HUES64 (cell line): ENCODE results near the gene AHR. TPM values are rescaled to one million over a fixed set of nuclear protein-coding genes. Genes with fewer than 3 reads are reported as not detected.

Experiments
- H3K27ac ChIP-seq: 2 replicates; pipeline ENCODE4 v1.7.0; 2013; ENCODE audit warnings: low read depth, low read length, inconsistent platforms
- H3K27me3 ChIP-seq: 2 replicates; pipeline ENCODE4 v1.6.1; 2013; ENCODE audit warnings: mild to moderate bottlenecking, low read length; ENCODE audit not compliant: insufficient read depth
- H3K36me3 ChIP-seq: 2 replicates; pipeline ENCODE4 v1.6.1; 2013; ENCODE audit warnings: mild to moderate bottlenecking, low read length; ENCODE audit not compliant: insufficient read depth
- H3K4me1 ChIP-seq: 2 replicates; pipeline ENCODE4 v1.6.1; 2013; ENCODE audit warnings: mild to moderate bottlenecking, low read length, moderate library complexity; ENCODE audit not compliant: insufficient read depth
- H3K4me3 ChIP-seq: 2 replicates; pipeline ENCODE4 v1.5.1; 2013; ENCODE audit warnings: mild to moderate bottlenecking, low read length, moderate library complexity
- H3K9ac ChIP-seq: 2 replicates; pipeline ENCODE4 v1.6.1; 2013; ENCODE audit warnings: mild to moderate bottlenecking, low read depth, low read length
- H3K9me3 ChIP-seq: 2 replicates; pipeline ENCODE4 v1.6.1; 2013; ENCODE audit warnings: low read depth, low read length; ENCODE audit not compliant: insufficient read depth
- whole genome bisulfite sequencing: fragments of 150-250, 120-280 bp; methylation state at CpG from one replicate; pipeline ENCODE4 v1.1.7; 2013; ENCODE audit warnings: missing lambda C conversion rate; 5-methylcytosine and 5-hydroxymethylcytosine counted together
- polyA plus RNA-seq, 2 experiments: library from polyadenylated mRNA; stranded (reverse); fragments of 50-300 nt; gene quantifications; one replicate each; pipeline ENCODE4 v1.2.3, GENCODE V29; 2013

The AHR gene
- 3.0 TPM for polyA plus RNA-seq (2013, experiment 1 of 2)
- polyA plus RNA-seq (2013, experiment 2 of 2), result 3.0 TPM

DNA sequence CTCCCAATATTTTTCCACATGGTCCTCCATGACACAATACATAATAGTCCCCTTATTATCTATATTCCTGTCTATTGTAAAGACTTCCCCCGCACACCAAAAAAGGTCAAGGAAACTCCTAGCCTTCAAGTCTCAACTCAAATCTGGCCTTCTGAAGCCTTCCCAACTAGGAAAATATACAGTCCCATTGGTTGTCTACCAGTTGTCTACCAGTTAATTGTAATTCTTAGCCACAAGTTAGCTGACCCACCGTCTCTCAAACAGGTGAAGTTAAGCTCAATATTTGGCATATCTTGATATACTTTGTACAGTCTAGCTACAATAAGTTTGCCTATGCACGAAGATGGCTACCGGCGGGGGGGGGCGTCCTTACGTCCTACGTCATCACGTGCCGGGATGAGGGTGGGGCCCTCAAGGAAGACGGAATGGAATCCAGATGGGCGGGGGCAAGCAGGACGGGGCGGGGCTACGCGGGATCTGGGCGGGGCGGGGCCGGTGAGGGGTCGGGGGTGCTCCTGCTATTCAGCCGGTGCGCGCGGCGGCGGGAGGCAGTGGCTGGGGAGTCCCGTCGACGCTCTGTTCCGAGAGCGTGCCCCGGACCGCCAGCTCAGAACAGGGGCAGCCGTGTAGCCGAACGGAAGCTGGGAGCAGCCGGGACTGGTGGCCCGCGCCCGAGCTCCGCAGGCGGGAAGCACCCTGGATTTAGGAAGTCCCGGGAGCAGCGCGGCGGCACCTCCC lies at the start of gene AHR:
TSS of gene AHR (plus strand) at position 551 of the 738 bp plus-strand sequence. CDS start 613 bp downstream, outside the sequence.
- Histone ChIP-seq H3K4me1 (peaks cover 17% of the 10 kb centered on the region; the same call in 1 of the 2 replicates), H3K9me3 (peaks cover 3% of the 10 kb centered on the region; the same call in 1 of the 2 replicates), H3K9ac (peak within 1 kb of the TSS; percentile 71), H3K36me3 (no peaks in the 10 kb centered on the region), H3K4me3 (peak within 1 kb of the TSS; percentile 59), H3K27ac (peak within 1 kb of the TSS; percentile 66; the same call in 1 of the 2 replicates), H3K27me3 (peaks cover 38% of the 10 kb centered on the region)
- 5% methylated on average over 44 of the region's 46 CpGs for WGBS

DNA sequence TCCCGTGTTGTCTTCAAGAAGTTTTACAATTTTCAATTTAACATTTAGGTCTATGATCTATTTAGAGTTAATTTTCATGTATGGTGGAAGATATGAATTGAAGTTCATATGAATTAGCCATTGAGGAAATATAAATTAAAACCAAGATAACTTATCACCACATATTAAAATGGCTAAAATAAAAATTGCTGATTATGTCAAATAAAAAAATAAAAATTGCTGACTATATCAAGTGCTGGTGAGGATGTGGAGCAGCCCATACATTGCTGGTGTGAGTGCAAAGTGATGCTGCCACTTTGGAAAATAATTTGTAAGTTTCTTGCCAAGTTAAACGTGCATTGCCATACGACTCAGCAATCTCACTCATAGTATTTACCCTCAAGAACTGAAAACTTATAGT lies 44.6 kb upstream of the AHR start:
- no peak overlapping the region for H3K9ac ChIP-seq
- WGBS, result 80% methylated on average over 1 of the region's 3 CpGs
- no peak overlapping the region for H3K27ac ChIP-seq
- no peaks in the 10 kb centered on the region for H3K4me1 ChIP-seq
- no peaks in the 10 kb centered on the region for H3K36me3 ChIP-seq
- H3K9me3 ChIP-seq, result no peaks in the 10 kb centered on the region
- H3K27me3 ChIP-seq, result no peaks in the 10 kb centered on the region
- H3K4me3 ChIP-seq, result no peak overlapping the region

DNA sequence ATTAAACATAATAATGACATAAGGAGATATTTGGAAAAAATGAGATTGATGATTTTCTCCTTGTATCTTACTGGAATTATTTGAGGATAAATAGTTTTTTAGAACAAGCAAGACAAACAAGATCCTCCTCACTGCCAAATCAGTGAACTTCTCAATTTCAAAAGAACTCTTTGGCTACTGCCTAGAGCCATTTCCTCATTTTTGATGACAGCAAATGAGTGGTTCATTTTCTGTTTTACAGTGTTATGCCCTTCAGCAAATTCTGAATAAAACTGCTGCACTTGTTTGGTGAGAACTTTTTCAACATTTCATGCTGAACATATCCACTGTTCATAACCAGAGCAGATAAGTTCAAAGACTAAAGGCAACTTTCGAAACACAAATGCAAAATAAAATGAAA lies 42.5 kb upstream of the AHR start:
- Histone ChIP-seq H3K9ac (no peak overlapping the region), H3K9me3 (no peaks in the 10 kb centered on the region), H3K27ac (no peak overlapping the region), H3K4me3 (no peak overlapping the region), H3K27me3 (no peaks in the 10 kb centered on the region), H3K36me3 (no peaks in the 10 kb centered on the region), H3K4me1 (no peaks in the 10 kb centered on the region)
- WGBS, result no CpG with 5 or more reads among the region's 1 CpG

DNA sequence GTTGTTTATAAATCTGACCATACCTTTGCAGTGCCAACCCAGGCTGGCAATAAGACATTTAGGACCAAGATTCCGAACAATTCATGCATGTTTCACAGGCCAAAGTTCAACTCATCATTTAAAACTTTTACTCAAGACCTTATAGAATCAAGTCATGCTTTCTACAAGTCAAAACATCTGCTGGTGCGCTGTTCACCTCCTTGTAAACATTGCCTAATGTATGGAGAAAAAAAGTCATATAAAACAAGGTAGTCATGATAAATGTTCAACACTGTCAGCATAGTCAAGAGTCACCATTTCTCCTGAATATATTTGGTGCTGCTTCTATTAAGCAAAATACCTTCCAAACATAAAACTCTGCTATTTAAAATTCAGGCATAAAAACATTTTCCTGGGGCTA lies 42.1 kb upstream of the AHR start:
- no peaks in the 10 kb centered on the region for H3K9me3 ChIP-seq
- no peak overlapping the region for H3K9ac ChIP-seq
- 59% methylated on average over 2 of the region's 2 CpGs for WGBS
- H3K27me3 ChIP-seq, result no peaks in the 10 kb centered on the region
- no peaks in the 10 kb centered on the region for H3K36me3 ChIP-seq
- no peak overlapping the region for H3K27ac ChIP-seq
- no peaks in the 10 kb centered on the region for H3K4me1 ChIP-seq
- H3K4me3 ChIP-seq, result no peak overlapping the region

DNA sequence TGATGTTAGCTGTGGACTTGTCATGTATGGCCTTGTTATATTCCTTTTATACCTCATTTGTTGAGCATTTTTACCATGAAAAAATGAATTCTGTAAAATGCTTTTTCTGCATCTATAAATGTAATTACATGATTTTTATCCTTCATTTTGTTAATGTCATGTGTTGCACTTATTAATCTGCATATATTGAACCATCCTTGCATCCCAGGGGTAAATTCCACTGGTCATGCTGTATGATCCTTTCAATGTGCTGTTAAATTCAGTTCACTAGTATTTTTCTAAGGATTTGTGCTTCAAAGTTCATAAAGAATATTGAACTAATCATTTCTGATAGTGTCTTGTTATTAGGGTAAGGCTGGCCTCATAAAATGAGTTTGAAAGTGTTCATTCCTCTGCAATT lies 31.9 kb upstream of the AHR start:
- Histone ChIP-seq H3K9ac (no peak overlapping the region), H3K4me1 (no peaks in the 10 kb centered on the region), H3K27ac (no peak overlapping the region), H3K27me3 (no peaks in the 10 kb centered on the region), H3K4me3 (no peak overlapping the region), H3K36me3 (no peaks in the 10 kb centered on the region), H3K9me3 (peaks cover 20% of the 10 kb centered on the region; the same call in 1 of the 2 replicates)

DNA sequence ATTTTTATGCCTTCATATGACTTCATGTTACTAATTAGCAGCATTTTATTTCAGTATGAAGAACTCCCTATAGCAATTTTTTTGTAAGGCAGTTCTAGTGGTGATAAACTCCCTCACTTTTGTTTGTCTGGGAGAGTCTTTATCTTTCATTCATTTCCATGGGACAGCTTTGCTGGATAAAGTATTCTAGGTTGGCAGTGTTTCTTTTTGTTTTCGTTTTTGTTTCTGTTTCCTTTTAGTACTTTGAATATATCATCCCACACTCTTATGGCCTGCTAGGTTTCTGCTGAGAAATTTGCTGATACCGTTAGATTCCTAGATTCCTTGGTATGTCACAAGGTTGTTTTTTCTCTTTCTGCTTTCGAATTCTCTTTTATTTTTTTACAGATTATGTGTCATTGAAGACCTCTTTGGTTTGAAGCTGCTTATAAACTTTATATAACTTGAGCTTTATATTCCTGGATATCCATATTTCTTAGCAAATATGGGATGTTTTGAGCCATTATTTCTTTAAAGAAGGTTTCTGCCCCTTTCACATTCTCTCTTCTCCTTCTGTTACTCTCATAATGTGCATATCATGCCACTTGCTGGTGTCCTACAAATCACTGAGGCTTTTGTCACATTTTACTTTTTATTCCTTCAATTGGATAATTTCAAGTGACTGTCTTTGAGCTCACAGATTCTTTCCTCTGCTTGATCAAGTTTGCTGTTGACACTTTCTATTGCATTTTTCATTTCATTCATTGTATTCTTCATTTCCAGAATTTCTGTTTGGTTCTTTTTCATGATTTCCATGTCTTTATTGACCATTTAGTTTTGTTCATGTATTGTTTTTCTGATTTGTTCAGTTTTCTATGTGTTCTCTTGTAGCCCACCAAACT lies 28.9 kb upstream of the AHR start:
- Histone ChIP-seq H3K27ac (no peak overlapping the region), H3K4me1 (no peaks in the 10 kb centered on the region), H3K27me3 (no peaks in the 10 kb centered on the region), H3K36me3 (no peaks in the 10 kb centered on the region), H3K9me3 (peaks cover 20% of the 10 kb centered on the region; the same call in 1 of the 2 replicates), H3K4me3 (no peak overlapping the region), H3K9ac (no peak overlapping the region)
- WGBS, result 100% methylated on average over 1 of the region's 3 CpGs

DNA sequence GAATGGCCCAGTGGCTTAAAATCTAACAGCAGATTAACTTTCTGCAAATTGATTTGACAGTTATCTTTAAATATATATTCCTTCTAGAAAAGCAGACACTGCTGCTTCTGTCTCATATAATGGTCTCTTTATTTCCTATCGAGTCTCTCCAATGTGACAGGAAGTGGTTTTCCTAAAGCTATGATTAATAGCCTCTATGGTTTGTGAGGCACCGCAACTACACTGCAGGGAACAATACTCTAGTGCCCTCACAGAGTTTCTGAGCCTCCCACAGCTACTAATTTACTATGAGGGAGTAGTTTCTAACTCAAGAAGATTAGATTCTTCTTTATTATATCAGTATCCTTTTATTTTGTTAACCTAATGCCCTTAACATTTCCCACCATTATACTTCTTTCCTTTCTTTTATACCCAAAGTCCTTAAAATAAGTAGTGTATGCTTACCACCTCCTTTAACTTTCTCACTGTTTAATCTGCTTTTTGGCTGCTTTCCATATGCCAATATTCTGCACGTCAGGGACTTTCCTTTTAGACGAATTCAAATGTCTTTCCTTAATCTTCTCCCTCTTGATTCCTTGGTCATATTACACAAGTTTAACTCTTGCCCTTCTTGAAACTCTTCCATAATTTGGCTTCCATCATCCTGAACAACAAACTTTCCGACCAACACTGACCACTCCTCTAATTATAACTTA lies 23.8 kb upstream of the AHR start:
- WGBS, result 92% methylated on average over 4 of the region's 5 CpGs
- Histone ChIP-seq H3K9ac (no peak overlapping the region), H3K9me3 (peaks cover 6% of the 10 kb centered on the region; the same call in 1 of the 2 replicates), H3K4me1 (no peaks in the 10 kb centered on the region), H3K4me3 (no peak overlapping the region), H3K36me3 (no peaks in the 10 kb centered on the region), H3K27ac (no peak overlapping the region), H3K27me3 (no peaks in the 10 kb centered on the region)

DNA sequence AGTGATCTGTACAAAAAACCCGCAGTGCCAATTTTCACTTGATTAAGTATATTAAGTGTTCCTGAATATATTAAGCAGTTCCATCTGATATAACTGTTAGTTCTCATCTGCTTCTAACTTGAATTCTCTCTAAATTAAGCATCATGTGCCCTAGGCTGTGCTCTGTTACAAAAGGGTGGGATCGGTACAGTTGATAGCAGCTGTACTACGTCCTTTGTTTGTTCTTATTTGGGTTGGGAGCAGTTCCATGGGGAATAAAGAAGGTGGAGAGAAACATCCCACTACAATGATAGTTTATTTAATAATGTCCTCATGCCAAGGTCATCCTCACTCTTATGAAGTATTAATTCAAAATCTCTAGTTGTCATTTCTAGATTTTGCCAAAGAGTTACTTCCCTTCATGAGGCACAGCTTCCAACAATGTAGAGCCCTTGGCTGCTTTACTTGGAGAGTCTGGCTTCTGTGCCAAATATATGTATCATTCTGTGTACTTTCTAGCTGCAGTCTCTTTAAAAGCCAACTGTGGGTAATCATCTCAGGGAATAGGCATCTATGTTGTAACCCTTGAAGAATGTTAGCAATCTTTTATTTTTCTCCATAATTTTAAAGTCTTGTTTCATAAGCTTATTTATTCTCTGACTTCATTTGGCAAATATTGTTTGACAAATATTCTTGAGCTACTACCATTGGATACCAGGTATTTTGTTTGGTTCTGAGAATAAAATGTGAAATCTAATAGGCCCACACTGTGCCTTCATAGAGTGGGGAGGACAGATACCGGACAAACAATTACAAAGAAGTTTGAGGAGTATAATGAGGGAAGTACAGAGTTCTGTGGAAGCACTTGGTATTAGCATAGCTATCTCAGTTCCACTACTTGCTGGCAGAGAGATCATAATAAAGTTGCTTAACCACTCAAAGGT lies 22.4 kb upstream of the AHR start:
- 97% methylated on average over 3 of the region's 4 CpGs for WGBS
- Histone ChIP-seq H3K9me3 (0 out of 2 replicates have a peak, but pooled peaks cover under 1% of the 10 kb centered on the region), H3K27ac (no peak overlapping the region), H3K9ac (no peak overlapping the region), H3K4me1 (no peaks in the 10 kb centered on the region), H3K36me3 (no peaks in the 10 kb centered on the region), H3K4me3 (no peak overlapping the region), H3K27me3 (no peaks in the 10 kb centered on the region)

DNA sequence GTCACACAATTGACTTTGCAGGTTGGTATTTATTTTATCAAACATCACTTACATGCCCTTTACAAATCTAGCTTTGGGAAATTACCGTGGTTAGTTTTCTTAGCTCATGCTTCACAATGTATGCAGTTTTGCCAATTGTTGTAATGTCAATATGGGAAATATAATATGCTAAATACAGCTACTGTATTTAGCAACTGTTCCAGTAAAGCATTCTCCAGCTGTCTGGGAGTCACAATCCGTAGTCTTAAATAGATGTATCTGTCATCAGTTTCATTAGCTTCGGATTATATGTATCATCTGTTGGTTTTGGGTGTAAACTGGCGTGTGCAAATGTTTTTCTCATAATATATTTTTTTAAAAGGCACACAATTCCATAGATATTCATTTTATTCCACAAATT lies 19.4 kb upstream of the AHR start:
- WGBS, result 100% methylated on average over 2 of the region's 4 CpGs

DNA sequence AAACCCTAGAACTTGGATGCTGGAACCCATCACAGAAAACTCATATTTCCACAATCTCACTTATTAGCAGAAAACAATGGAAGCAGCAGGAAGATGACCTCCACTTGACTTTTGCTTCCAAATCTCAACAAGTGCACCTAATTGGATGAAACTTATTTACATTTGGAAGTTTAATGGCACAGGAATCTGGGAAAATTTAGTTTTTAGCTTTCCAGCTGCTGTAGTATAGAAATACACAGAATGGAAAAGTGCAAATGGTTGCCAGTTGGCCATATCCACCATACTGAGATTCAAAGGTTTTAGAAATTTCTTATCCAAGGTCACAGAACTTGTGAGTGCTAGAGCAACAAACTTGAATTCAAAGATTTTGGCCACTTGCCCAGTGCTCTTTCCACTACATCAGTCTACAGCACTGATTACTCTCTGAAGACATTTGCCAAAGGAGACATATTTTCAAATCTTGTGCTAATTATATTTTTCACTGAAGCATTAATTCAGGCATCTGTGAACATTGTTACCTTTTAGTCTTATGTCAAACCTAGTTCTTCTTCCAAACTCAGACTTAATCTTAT lies 9.3 kb upstream of the AHR start:
- Histone ChIP-seq H3K9ac (no peak overlapping the region), H3K36me3 (no peaks in the 10 kb centered on the region), H3K4me3 (no peak overlapping the region), H3K27ac (no peak overlapping the region), H3K9me3 (no peaks in the 10 kb centered on the region), H3K4me1 (no peaks in the 10 kb centered on the region), H3K27me3 (no peaks in the 10 kb centered on the region)

More for the DNA sequence above, 19.4 kb upstream of the AHR start:
- Histone ChIP-seq H3K4me3 (no peak overlapping the region), H3K27me3 (no peaks in the 10 kb centered on the region), H3K9ac (no peak overlapping the region), H3K36me3 (no peaks in the 10 kb centered on the region), H3K4me1 (no peaks in the 10 kb centered on the region), H3K9me3 (no peaks in the 10 kb centered on the region), H3K27ac (no peak overlapping the region)
